ENCODE measurements around the gene LMX1B. TPM values are rescaled to one million over a fixed set of nuclear protein-coding genes. Genes with fewer than 3 reads are reported as not detected.
"Not testable (repeated sequence)": the region's sequence is repeated elsewhere in the genome, so short reads cannot be mapped to it uniquely, and the experiment has no call there.

The LMX1B gene
- total and polyA plus RNA-seq, 2 donors (not counting 3 experiments of a cell fraction or from before 2014, with no cell fraction given), result not detected

- no peak overlapping the region for H2AFZ ChIP-seq (ENCODE audit: low read depth, low read length)
- FAIRE-seq (no peak), DNase-seq (ENCODE audit: low read depth, low spot score) (no peak)
- intact Hi-C loops (cut with micrococcal nuclease) (no loop called here), dilution Hi-C loops (cut with MboI; ENCODE audit: extremely low pct_ligation_motif_present, low sequenced_read_pairs) (no loop called here)
- no peak overlapping the region for H3K27ac ChIP-seq (ENCODE audit: insufficient read depth, low read depth, low read length)
- H4K20me1 ChIP-seq (replicated peaks; ENCODE audit: control insufficient read depth, extremely low read depth, insufficient read depth, low read length), result no peaks in the 10 kb centered on the region
- TF ChIP-seq POLR2AphosphoS5 (IDR thresholded peaks at IDR 0.05; ENCODE audit: insufficient read depth, low read depth, low read length), result no peak
- TF ChIP-seq MAX (IDR thresholded peaks at IDR 0.05; ENCODE audit: insufficient read depth, insufficient read length), result no peak
- TF ChIP-seq CTCF (IDR thresholded peaks at IDR 0.05; ENCODE audit: extremely low read depth in 1 of 2, insufficient read depth in 1 of 2, low read depth in 1 of 2, low read length in 2 of 2), result no peak
- no peak for TF ChIP-seq FOS (IDR thresholded peaks at IDR 0.05; ENCODE audit: borderline replicate concordance, insufficient read depth, low read length)
- H3K4me3 ChIP-seq (replicated peaks in 1 of 3; ENCODE audit: insufficient read depth in 1 of 3, low read depth in 1 of 3, low read length in 3 of 3), result no peak overlapping the region
- H3K9me3 ChIP-seq (replicated peaks; ENCODE audit: control insufficient read depth, insufficient read depth, low read length), result no peaks in the 10 kb centered on the region
- no TSS peak for BruUV-seq (replicated peaks)
- no peaks in the 10 kb centered on the region for H3K4me1 ChIP-seq (ENCODE audit: control insufficient read depth, extremely low read depth, insufficient read depth, low read length)
- no peaks in the 10 kb centered on the region for H3K79me2 ChIP-seq (ENCODE audit: control insufficient read depth, insufficient read depth, low read length)
- peaks cover 37 to 39% of the 10 kb centered on the region in 2 experiments for H3K27me3 ChIP-seq (ENCODE audit: control insufficient read depth in 2 of 2, insufficient read depth in 2 of 2, low read length in 2 of 2)
- H3K36me3 ChIP-seq (ENCODE audit: control insufficient read depth in 2 of 2, extremely low read depth in 1 of 2, insufficient read depth in 2 of 2, low read length in 2 of 2), result no peaks in the 10 kb centered on the region
- ChIA-PET POLR2A (no interaction called here), CTCF (interaction anchor here (1.3 to 1.9 kb wide), 3 partner anchors 9 to 128 kb away, joined by 4 read pairs; no protein-coding TSS in a partner anchor)
- H3K9me1 ChIP-seq (replicated peaks; ENCODE audit: control insufficient read depth, extremely low read depth, insufficient read depth, low read length), result no peaks in the 10 kb centered on the region
- H3K4me2 ChIP-seq (ENCODE audit: insufficient read depth, low read length), result no peak overlapping the region
- H3K9ac ChIP-seq (replicated peaks; ENCODE audit: extremely low read depth, insufficient read depth, low read length), result no peak overlapping the region
Observed at GRCh38 chr9:126654124-126654523, 40.4 kb downstream of the LMX1B start.

GRCh38 chr9:126656214-126656613 is 42.5 kb downstream of the LMX1B start:
- BruUV-seq (replicated peaks); H3K9me1 ChIP-seq (replicated peaks; ENCODE audit: control insufficient read depth, extremely low read depth, insufficient read depth, low read length); H3K4me2 ChIP-seq (ENCODE audit: insufficient read depth, low read length); H3K9me3 ChIP-seq (replicated peaks; ENCODE audit: control insufficient read depth, insufficient read depth, low read length); H3K36me3 ChIP-seq (ENCODE audit: control insufficient read depth in 2 of 2, extremely low read depth in 1 of 2, insufficient read depth in 2 of 2, low read length in 2 of 2); intact Hi-C loops (cut with micrococcal nuclease); H3K27ac ChIP-seq (ENCODE audit: insufficient read depth, low read depth, low read length); H2AFZ ChIP-seq (ENCODE audit: low read depth, low read length); FAIRE-seq; H3K4me3 ChIP-seq (replicated peaks in 1 of 3; ENCODE audit: insufficient read depth in 1 of 3, low read depth in 1 of 3, low read length in 3 of 3); H4K20me1 ChIP-seq (replicated peaks; ENCODE audit: control insufficient read depth, extremely low read depth, insufficient read depth, low read length); H3K4me1 ChIP-seq (ENCODE audit: control insufficient read depth, extremely low read depth, insufficient read depth, low read length); H3K79me2 ChIP-seq (ENCODE audit: control insufficient read depth, insufficient read depth, low read length); POLR2A ChIA-PET; dilution Hi-C loops (cut with MboI; ENCODE audit: extremely low pct_ligation_motif_present, low sequenced_read_pairs); DNase-seq (ENCODE audit: low read depth, low spot score); H3K9ac ChIP-seq (replicated peaks; ENCODE audit: extremely low read depth, insufficient read depth, low read length): not testable (repeated sequence)
- H3K27me3 ChIP-seq (ENCODE audit: control insufficient read depth in 2 of 2, insufficient read depth in 2 of 2, low read length in 2 of 2), result peaks cover 22 to 23% of the 10 kb centered on the region in 2 experiments
- CTCF ChIA-PET, result interaction anchor here (1.4 to 4.5 kb wide), 2 partner anchors 34 to 45 kb away, joined by 3 to 14 read pairs; no protein-coding TSS in a partner anchor

Measured in endothelial cell of umbilical vein (primary cell).